GM18868 (cell line): ENCODE measurements around the gene CHMP4B.
A peak's percentile ranks its signal among the peaks of the same experiment; 100 is the strongest.

Experiments
- ATAC-seq: cut with Tn5 transposase; IDR thresholded peaks from one replicate; pipeline ENCODE4 v1.9.1; 2021; ENCODE audit warnings: mild to moderate bottlenecking, moderate library complexity; ENCODE audit not compliant: unreplicated experiment

The CHMP4B gene

GRCh38 chr20:33810885-33811775 lies at the start of gene CHMP4B:
Gene CHMP4B (plus strand): TSS chr20:33811348. CDS start chr20:33811469, 121 bp downstream.
- ATAC-seq = peak; percentile 96

GRCh38 chr20:33761698-33762250 lies 49.4 kb upstream of the CHMP4B start:
- ATAC-seq = no peak

GRCh38 chr20:33765099-33765498 lies 46.0 kb upstream of the CHMP4B start:
- ATAC-seq = no peak

- no peak for ATAC-seq
These were observed 45.6 kb upstream of the CHMP4B start for GRCh38 chr20:33765592-33765991.

GRCh38 chr20:33766686-33767085 lies 44.5 kb upstream of the CHMP4B start:
- ATAC-seq = no peak

- ATAC-seq = no peak
These were observed 43.4 kb upstream of the CHMP4B start for GRCh38 chr20:33767777-33768138.

GRCh38 chr20:33769043-33769442 lies 42.1 kb upstream of the CHMP4B start:
- no peak for ATAC-seq

GRCh38 chr20:33770005-33770404 lies 41.1 kb upstream of the CHMP4B start:
- ATAC-seq = no peak

GRCh38 chr20:33771938-33772337 lies 39.2 kb upstream of the CHMP4B start:
- no peak for ATAC-seq

GRCh38 chr20:33772439-33772838 lies 38.7 kb upstream of the CHMP4B start:
- no peak for ATAC-seq

- ATAC-seq = peak; percentile 69
These were observed 37.6 kb upstream of the CHMP4B start for GRCh38 chr20:33773412-33774089.

GRCh38 chr20:33777816-33778215 lies 33.3 kb upstream of the CHMP4B start:
- ATAC-seq = no peak

GRCh38 chr20:33781133-33781532 lies 30.0 kb upstream of the CHMP4B start:
- no peak for ATAC-seq

- ATAC-seq = no peak
These were observed 29.2 kb upstream of the CHMP4B start for GRCh38 chr20:33781945-33782344.

GRCh38 chr20:33783256-33783655 lies 27.9 kb upstream of the CHMP4B start:
- no peak for ATAC-seq

- ATAC-seq = no peak
These were observed 27.3 kb upstream of the CHMP4B start for GRCh38 chr20:33783818-33784217.

GRCh38 chr20:33784225-33784624 lies 26.9 kb upstream of the CHMP4B start:
- no peak for ATAC-seq

- no peak for ATAC-seq
These were observed 25.6 kb upstream of the CHMP4B start for GRCh38 chr20:33785503-33785902.

GRCh38 chr20:33787253-33787891 lies 23.8 kb upstream of the CHMP4B start:
- no peak for ATAC-seq

GRCh38 chr20:33788351-33789049 lies 22.6 kb upstream of the CHMP4B start:
- ATAC-seq = no peak
